Central memory CD8-positive, alpha-beta T cell (primary cell): ENCODE data around the gene CA7.

Experiments used
- ATAC-seq: fragments of 150-1000 bp; cut with Tn5 transposase; replicated peaks from 2 replicates; pipeline ENCODE4 v1.10.0; 2022; ENCODE audit warnings: mild to moderate bottlenecking, moderate FRiP score, moderate number of reproducible peaks; ENCODE audit not compliant: poor library complexity, severe bottlenecking; ENCODE audit errors: extremely low read depth
- DNase-seq, 2 donors: peaks; one replicate each; pipeline ENCODE4 v3.0.0; 2021; ENCODE audit warnings: low spot score in 2 of 2
- H3K27ac Mint-ChIP-seq: one replicate; pipeline ENCODE4 v1.8.0; 2022; ENCODE audit warnings: low read depth, mild to moderate bottlenecking, moderate library complexity, mixed read lengths
- H3K27me3 Mint-ChIP-seq: one replicate; pipeline ENCODE4 v1.8.0; 2022; ENCODE audit warnings: mixed read lengths
- H3K36me3 Mint-ChIP-seq: one replicate; pipeline ENCODE4 v1.8.0; 2022; ENCODE audit warnings: mild to moderate bottlenecking, moderate library complexity, mixed read lengths; ENCODE audit not compliant: insufficient read depth
- H3K4me1 Mint-ChIP-seq: one replicate; pipeline ENCODE4 v1.8.0; 2022; ENCODE audit warnings: mixed read lengths
- H3K4me3 Mint-ChIP-seq: one replicate; pipeline ENCODE4 v1.8.0; 2022; ENCODE audit warnings: mild to moderate bottlenecking, moderate library complexity, mixed read lengths
- H3K9me3 Mint-ChIP-seq: one replicate; pipeline ENCODE4 v1.8.0; 2022; ENCODE audit warnings: mixed read lengths

The CA7 gene

DNA sequence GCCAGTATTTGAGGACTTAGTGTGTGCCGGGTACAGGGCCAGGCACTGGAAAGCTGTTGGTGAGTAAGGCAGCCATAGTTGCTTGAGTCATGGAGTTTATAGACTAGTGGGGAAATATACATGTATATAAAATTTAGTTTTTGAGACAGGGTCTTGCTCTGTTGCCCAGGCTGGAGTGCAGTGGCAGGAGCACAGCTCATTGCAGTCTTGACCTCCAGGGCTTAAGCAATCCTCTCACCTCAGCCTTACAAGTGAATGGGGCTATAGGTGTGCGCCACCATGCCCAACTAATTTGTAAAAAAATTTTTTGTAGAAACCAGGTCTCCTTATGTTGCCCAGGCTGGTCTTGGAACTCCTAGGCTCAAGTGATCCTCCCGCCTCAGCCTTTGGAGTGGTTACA, 38.5 kb downstream of the CA7 start:
- Mint-ChIP-seq H3K27ac (no peak overlapping the region), H3K9me3 (no peaks in the 10 kb centered on the region), H3K36me3 (peaks cover 30% of the 10 kb centered on the region), H3K4me1 (peaks cover 36% of the 10 kb centered on the region), H3K4me3 (no peak overlapping the region), H3K27me3 (no peaks in the 10 kb centered on the region)
- DNase-seq (no peak), ATAC-seq (no peak)

DNA sequence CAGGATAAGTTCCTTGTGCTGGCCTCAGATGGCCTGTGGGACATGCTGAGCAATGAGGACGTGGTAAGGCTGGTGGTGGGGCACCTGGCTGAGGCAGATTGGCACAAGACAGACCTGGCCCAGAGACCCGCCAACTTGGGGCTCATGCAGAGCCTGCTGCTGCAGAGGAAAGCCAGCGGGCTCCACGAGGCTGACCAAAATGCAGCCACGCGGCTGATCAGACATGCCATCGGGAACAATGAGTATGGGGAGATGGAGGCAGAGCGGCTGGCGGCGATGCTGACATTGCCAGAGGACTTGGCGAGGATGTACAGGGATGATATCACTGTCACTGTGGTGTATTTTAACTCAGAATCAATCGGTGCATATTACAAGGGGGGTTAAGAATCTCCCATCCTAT, 41.3 kb downstream of the CA7 start:
- no peak overlapping the region for H3K4me3 Mint-ChIP-seq
- peaks cover 17% of the 10 kb centered on the region for H3K4me1 Mint-ChIP-seq
- DNase-seq = no peak
- no peaks in the 10 kb centered on the region for H3K9me3 Mint-ChIP-seq
- H3K36me3 Mint-ChIP-seq = peaks cover 33% of the 10 kb centered on the region
- ATAC-seq = no peak
- no peaks in the 10 kb centered on the region for H3K27me3 Mint-ChIP-seq
- H3K27ac Mint-ChIP-seq = no peak overlapping the region

DNA sequence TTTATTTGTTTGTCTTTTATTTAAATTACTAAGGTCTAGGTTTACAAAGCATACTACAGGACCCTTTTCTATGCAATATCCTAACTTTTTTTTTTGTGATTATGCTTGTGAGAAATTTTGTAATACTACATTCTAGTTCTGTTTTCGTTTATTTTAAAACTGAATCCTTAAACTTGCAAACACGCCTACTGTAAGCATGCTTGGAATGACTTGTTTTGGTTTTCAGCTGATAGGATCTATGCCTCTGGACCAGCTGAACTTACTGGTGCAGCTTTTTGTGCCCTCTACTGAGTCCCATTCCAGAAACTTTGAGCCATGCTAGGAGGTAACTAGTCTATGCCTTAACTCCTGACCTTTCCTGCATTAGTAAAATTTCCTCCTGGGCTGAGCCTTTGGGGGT, 42.1 kb downstream of the CA7 start:
- DNase-seq = no peak
- H3K4me3 Mint-ChIP-seq = no peak overlapping the region
- no peaks in the 10 kb centered on the region for H3K27me3 Mint-ChIP-seq
- peaks cover 15% of the 10 kb centered on the region for H3K4me1 Mint-ChIP-seq
- H3K9me3 Mint-ChIP-seq = no peaks in the 10 kb centered on the region
- no peak overlapping the region for H3K27ac Mint-ChIP-seq
- no peak for ATAC-seq
- peaks cover 35% of the 10 kb centered on the region for H3K36me3 Mint-ChIP-seq

DNA sequence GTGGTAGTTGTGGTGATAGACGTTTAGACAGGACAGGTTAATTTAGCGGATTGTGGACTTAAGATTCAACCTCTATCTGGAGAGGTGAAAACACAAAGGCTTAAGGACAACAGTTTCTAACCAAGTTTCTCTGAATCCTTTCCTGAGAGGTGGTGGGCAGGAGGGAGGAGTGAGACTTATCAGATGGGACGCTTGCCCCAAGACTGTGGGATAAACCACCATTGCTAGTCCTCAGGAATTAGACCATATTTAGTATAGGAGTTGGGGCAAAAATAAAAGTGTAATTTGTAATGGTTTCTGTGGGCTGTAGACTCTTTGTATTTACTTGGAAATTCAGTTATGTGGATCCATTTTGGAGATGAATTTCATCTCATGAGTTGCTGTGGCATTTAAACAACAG, 42.7 kb downstream of the CA7 start:
- DNase-seq = no peak
- H3K27me3 Mint-ChIP-seq = no peaks in the 10 kb centered on the region
- peaks cover 34% of the 10 kb centered on the region for H3K36me3 Mint-ChIP-seq
- H3K4me1 Mint-ChIP-seq = peaks cover 13% of the 10 kb centered on the region
- H3K27ac Mint-ChIP-seq = no peak overlapping the region
- H3K4me3 Mint-ChIP-seq = no peak overlapping the region
- H3K9me3 Mint-ChIP-seq = no peaks in the 10 kb centered on the region
- no peak for ATAC-seq

DNA sequence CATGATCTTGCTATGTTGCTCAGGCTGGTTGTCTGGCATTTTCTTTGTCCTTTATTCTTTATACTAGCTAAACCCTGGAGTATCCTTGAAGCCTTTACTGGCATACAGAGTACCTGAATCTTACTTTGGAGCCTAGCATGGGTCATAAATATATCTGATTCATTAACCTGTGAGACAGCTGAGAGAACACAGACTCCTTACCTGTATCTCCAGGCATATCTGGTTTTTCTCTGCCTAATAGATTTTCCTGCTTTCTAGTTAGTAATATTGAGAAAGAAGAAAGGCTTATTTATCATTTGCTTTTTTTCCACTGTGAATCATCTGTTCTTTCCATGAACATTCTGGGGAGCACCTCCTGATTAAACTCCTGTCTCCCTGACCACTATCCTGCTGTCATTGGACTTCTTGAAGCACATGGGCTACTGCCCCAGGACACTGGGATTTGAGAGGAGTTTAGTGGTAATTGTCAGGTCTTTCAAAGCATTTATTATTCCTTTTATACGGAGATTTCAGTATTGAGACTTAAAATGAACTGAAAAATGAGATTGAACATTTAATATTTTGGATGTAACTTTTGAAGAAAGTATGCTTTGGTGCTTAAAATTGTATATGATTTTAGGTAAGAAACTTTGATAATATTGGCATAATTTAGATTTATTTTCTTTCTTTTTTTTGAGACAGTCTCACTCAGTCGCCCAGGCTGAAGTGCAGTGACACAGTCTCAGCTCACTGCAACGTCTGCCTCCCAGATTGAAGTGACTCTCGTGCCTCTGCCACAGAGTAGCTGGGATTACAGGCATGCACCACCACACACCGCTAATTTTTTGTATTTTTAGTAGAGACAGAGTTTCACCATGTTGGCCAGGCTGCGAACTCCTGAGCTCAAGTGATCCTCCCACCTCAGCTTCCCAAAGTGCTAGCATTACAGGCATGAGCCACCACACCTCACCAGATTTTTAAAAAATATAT, 44.7 kb downstream of the CA7 start:
- no peaks in the 10 kb centered on the region for H3K27me3 Mint-ChIP-seq
- no peak for ATAC-seq
- H3K4me3 Mint-ChIP-seq = no peak overlapping the region
- H3K36me3 Mint-ChIP-seq = peaks cover 33% of the 10 kb centered on the region
- no peak overlapping the region for H3K27ac Mint-ChIP-seq
- DNase-seq = no peak
- no peaks in the 10 kb centered on the region for H3K9me3 Mint-ChIP-seq
- H3K4me1 Mint-ChIP-seq = peaks cover 6% of the 10 kb centered on the region

DNA sequence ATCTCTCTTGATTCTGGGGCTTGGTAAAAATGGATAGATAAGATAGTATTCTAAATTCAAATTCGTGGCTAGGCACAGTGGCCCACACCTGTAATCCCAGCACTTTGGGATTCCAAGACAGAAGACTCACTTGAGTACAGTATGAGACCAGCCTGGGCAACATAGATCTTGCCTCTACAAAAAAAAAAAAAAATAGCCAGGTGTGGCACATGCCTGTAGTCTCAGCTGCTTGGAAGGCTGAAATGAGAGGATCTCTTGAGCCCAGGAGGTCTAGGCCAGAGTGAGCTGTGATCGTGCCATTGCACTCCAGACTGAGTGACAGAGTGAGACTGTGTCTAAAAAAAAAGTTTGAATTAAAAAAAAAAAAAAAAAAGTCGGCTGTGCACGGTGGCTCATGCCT, 45.4 kb downstream of the CA7 start:
- ATAC-seq (no peak), DNase-seq (no peak)
- Mint-ChIP-seq H3K27me3 (no peaks in the 10 kb centered on the region), H3K4me1 (peaks cover 7% of the 10 kb centered on the region), H3K4me3 (no peak overlapping the region), H3K27ac (no peak overlapping the region), H3K36me3 (peaks cover 29% of the 10 kb centered on the region), H3K9me3 (no peaks in the 10 kb centered on the region)

DNA sequence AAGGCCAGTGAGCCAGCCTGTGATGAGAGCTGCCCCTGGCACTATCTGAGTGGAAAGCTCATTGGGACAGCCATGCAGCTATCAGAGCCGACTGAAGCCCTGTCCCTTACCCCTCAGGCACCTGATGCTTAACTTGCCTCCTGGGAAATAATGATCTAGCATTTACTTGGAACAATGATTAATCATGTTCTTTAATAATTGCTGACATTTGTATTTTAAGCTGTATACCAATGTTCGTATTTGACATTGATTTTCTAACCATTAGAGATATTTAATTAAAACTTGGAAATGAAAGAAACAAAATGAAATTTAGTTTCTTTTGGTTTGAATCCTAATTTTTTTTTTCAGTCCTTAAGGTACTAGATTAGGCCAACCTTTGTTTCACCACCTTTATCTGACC, 46.6 kb downstream of the CA7 start:
- DNase-seq (no peak), ATAC-seq (no peak)
- H3K27me3 Mint-ChIP-seq = no peaks in the 10 kb centered on the region
- peaks cover 20% of the 10 kb centered on the region for H3K36me3 Mint-ChIP-seq
- peaks cover 8% of the 10 kb centered on the region for H3K4me1 Mint-ChIP-seq
- H3K9me3 Mint-ChIP-seq = no peaks in the 10 kb centered on the region
- no peak overlapping the region for H3K4me3 Mint-ChIP-seq
- H3K27ac Mint-ChIP-seq = no peak overlapping the region

DNA sequence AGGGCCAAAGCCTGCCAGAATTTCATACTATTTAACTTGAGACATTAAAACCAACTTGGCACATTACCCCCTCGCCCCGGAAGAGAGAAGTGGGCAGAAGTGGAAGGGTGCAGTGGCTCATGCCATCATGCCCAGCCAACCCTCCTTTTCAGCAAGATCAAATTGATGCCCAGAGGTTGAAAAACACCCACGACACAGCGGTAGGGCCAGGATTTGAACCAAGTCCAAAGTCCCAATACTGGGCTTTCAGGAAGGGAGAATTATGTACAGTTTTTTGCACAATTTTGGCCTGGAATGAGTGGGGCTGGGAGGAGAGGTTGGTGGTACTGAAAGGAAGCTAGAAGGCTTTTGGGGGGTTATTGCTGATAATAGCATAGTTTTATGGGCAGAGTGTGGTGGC, 47.1 kb downstream of the CA7 start:
- Mint-ChIP-seq H3K4me3 (no peak overlapping the region), H3K27me3 (no peaks in the 10 kb centered on the region), H3K4me1 (peaks cover 8% of the 10 kb centered on the region), H3K36me3 (peaks cover 16% of the 10 kb centered on the region), H3K27ac (no peak overlapping the region), H3K9me3 (no peaks in the 10 kb centered on the region)
- DNase-seq (no peak), ATAC-seq (no peak)

DNA sequence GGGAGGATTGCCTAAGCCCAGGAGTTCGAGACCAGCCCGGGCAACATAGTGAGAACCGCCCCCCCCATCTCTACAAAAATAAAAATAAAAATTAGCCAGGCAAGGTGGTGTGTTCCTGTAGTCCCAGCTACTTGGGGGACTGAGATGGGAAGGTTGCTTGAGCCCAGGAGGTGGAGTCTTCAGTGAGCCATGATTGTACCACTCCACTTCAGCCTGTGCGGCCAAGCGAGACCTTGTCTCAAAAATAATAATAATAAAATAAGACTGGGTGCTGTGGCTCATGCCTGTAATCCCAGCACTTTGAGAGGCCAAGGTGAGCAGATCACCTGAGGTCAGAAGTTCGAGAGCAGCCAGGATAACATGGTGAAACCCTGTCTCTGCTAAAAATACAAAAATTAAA, 47.6 kb downstream of the CA7 start:
- Mint-ChIP-seq H3K4me3 (no peak overlapping the region), H3K27me3 (no peaks in the 10 kb centered on the region), H3K4me1 (peaks cover 8% of the 10 kb centered on the region), H3K9me3 (no peaks in the 10 kb centered on the region), H3K36me3 (peaks cover 12% of the 10 kb centered on the region), H3K27ac (no peak overlapping the region)
- DNase-seq (no peak), ATAC-seq (no peak)

DNA sequence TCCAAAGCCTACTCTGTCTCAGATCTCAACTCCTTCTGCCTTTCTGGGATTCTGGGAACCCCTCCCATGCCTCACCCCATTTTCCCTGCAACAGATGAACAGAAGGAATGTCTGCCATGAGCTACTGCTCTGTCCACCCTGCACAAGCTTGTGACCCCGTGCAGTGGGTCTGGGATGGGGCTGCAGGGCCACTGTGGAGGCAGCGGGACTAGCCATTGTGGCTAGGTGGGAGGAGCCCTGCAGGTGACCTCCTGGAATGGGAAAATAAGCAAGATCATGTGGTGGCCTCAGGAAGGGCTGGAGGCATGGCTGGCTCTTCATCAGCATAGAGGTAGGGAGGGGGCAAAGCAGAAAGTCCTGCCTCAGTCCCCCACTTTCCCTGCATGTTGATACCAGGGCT, 49.8 kb downstream of the CA7 start:
- no peaks in the 10 kb centered on the region for H3K27me3 Mint-ChIP-seq
- H3K9me3 Mint-ChIP-seq = no peaks in the 10 kb centered on the region
- peaks cover 5% of the 10 kb centered on the region for H3K36me3 Mint-ChIP-seq
- DNase-seq (no peak), ATAC-seq (no peak)
- H3K27ac Mint-ChIP-seq = peak overlapping the region; percentile 77
- no peak overlapping the region for H3K4me3 Mint-ChIP-seq
- H3K4me1 Mint-ChIP-seq = peaks cover 8% of the 10 kb centered on the region

DNA sequence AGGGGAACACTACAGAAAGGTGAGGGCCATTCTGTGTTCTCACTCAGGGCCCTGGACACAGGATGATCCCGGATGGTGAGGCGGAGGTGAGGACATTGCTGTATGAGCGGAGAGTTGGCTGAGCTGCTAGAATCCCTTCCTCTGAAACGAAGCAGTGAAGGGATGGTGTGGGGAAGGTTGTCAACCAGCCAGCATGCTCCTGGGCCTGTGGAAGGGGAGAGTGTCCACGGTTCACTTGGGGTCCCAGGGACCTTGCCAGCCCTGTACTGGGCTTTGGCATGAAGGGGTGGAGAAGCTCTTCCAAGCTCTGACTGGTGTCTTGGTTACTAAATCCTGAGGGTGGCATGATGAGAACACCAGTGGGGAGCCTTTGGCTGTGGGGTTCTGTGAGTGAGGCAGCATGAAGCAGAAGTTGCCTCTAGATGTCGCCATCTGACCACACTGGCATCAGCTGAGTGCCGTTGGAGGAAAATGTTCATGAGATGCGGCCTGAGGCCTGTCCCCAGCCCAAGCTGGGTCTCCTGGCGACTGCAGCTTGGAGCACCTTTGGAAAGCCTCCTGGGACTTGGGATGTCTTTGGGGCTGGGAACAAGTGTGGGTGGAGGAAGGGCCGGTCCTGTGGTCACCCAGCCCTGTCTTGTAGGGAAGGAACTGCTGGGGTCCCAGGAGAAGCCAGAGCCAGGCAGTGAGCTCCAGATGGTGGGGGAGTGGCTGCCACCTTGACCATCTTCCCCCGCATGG, 50.9 kb downstream of the CA7 start:
- peak in 1 of 2 donors; percentile 23 for DNase-seq
- Mint-ChIP-seq H3K27ac (no peak overlapping the region), H3K27me3 (no peaks in the 10 kb centered on the region), H3K4me3 (no peak overlapping the region), H3K4me1 (peaks cover 8% of the 10 kb centered on the region), H3K36me3 (peaks cover 5% of the 10 kb centered on the region), H3K9me3 (no peaks in the 10 kb centered on the region)
- ATAC-seq = peak; percentile 65

DNA sequence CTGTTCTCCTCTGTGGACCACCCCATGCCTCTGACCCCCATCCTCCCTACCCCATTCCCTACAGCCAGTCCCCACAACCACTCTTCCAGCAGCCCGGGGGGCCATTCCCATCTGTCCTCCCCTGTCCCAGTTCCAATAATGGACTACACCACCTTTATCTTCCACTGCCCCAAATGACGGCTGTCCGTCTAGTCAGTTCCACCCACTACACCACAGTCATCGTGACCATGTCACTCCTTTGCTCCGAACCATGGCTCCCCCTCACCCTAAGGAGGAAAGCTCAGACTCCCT, 51.4 kb downstream of the CA7 start:
- no peak overlapping the region for H3K27ac Mint-ChIP-seq
- no peaks in the 10 kb centered on the region for H3K27me3 Mint-ChIP-seq
- DNase-seq (no peak), ATAC-seq (no peak)
- H3K9me3 Mint-ChIP-seq = no peaks in the 10 kb centered on the region
- H3K36me3 Mint-ChIP-seq = peaks cover 5% of the 10 kb centered on the region
- H3K4me3 Mint-ChIP-seq = no peak overlapping the region
- peaks cover 8% of the 10 kb centered on the region for H3K4me1 Mint-ChIP-seq

DNA sequence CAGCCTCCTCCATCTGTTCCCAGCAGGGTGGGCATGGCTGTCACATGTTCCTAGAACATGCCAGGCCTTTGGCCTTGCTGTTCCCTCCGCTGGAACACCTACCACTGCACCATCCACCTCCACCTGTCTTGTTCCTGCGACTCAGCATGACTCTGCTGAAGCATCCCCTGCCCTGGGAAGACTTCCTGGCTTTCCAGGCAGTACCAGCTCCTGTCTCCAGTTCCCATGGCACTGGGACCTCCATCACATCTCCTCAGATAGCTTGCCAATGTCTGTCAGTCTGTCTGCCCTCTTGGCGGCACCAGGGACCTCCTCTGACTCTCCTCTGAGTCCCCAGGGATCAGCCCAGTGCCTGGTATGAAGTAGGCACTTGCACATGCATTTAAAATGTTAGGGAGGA, 51.8 kb downstream of the CA7 start:
- DNase-seq (no peak), ATAC-seq (no peak)
- Mint-ChIP-seq H3K27me3 (no peaks in the 10 kb centered on the region), H3K27ac (peak overlapping the region; percentile 50), H3K4me1 (peaks cover 8% of the 10 kb centered on the region), H3K9me3 (no peaks in the 10 kb centered on the region), H3K36me3 (peaks cover 3% of the 10 kb centered on the region), H3K4me3 (no peak overlapping the region)
